B cell (primary cell): ENCODE results near the gene PLGRKT. TPM values are rescaled to one million over a fixed set of nuclear protein-coding genes. Genes with fewer than 3 reads are reported as not detected.

ENCODE experiments used
- ATAC-seq: fragments of 200-7000 bp; cut with Tn5 transposase; one replicate; pipeline ENCODE4 v1.10.0; 2021; ENCODE audit warnings: low read depth, mild to moderate bottlenecking, moderate number of reproducible peaks, moderate library complexity
- CTCF ChIA-PET: fragments of 350-600 bp; sonication (Branson Sonifier 250); formaldehyde crosslinking; loops from one replicate; lab custom pipeline; 2021; ENCODE audit warnings: antibody characterized with exemption, inconsistent platforms; lab: Charles Lee
- POLR2A ChIA-PET: fragments of 350-600 bp; sonication (Branson Sonifier 250); formaldehyde crosslinking; loops from one replicate; lab custom pipeline; 2021; ENCODE audit warnings: antibody characterized with exemption; lab: Charles Lee
- DNase-seq: peaks from one replicate; pipeline ENCODE4 v3.0.0; 2013
- H2AFZ ChIP-seq: 2 replicates; pipeline ENCODE4 v1.6.1; 2012; ENCODE audit warnings: mild to moderate bottlenecking, low read depth, low read length; ENCODE audit not compliant: insufficient read depth, poor library complexity, severe bottlenecking
- H3K27ac ChIP-seq, 2 donors: 1 replicate in 1 of 2; 2 replicates in 1 of 2; pipeline ENCODE4 v1.5.1; 2012 to 2013; ENCODE audit warnings: low read length in 2 of 2, mild to moderate bottlenecking in 2 of 2, moderate library complexity in 1 of 2
- H3K27me3 ChIP-seq, 4 experiments: fragments of 200-600 bp in 1 of 4; sonication (generic) in 1 of 4; replicated peaks in 1 of 4; 1 replicate in 2 of 4; 2 replicates in 2 of 4; pipeline versions ENCODE4 v1.6.1 to v1.7.0; 2013 to 2016; ENCODE audit warnings: low read length in 3 of 4, mild to moderate bottlenecking in 2 of 4, mixed read lengths in 1 of 4, moderate library complexity in 1 of 4; ENCODE audit not compliant: insufficient read depth in 4 of 4, control insufficient read depth in 3 of 4; ENCODE audit errors: control extremely low read depth in 1 of 4
- H3K36me3 ChIP-seq, 2 experiments: replicated peaks in 1 of 2; 1 replicate in 1 of 2; 2 replicates in 1 of 2; pipeline versions ENCODE4 v1.6.1 to v1.7.1; 2013; ENCODE audit warnings: low read length in 1 of 2; ENCODE audit not compliant: insufficient read depth in 2 of 2, control insufficient read depth in 1 of 2; ENCODE audit errors: control extremely low read depth in 1 of 2, extremely low read depth in 1 of 2
- H3K4me1 ChIP-seq, 2 donors: fragments of 200-600 bp in 1 of 2; sonication (generic) in 1 of 2; 1 replicate in 1 of 2; 2 replicates in 1 of 2; pipeline versions ENCODE4 v1.5.1 to v1.6.1; 2013 to 2017; ENCODE audit warnings: low read length in 2 of 2; ENCODE audit not compliant: control insufficient read depth in 2 of 2, insufficient read depth in 2 of 2
- H3K4me2 ChIP-seq: replicated peaks from 2 replicates; pipeline ENCODE3; 2012; ENCODE audit warnings: mild to moderate bottlenecking, low read depth, low read length; ENCODE audit not compliant: poor library complexity, severe bottlenecking
- H3K4me3 ChIP-seq, 5 experiments: fragments of 200-600 bp in 1 of 5; sonication (generic) in 1 of 5; 1 replicate in 3 of 5; 2 replicates in 2 of 5; pipeline versions ENCODE4 v1.5.1 to v1.7.0; 2011 to 2016; ENCODE audit warnings: low read length in 4 of 5, mild to moderate bottlenecking in 4 of 5, low read depth in 2 of 5, control low read depth in 1 of 5, moderate library complexity in 1 of 5; ENCODE audit not compliant: insufficient read depth in 1 of 5; ENCODE audit errors: control extremely low read depth in 1 of 5, extremely low read depth in 1 of 5
- H3K79me2 ChIP-seq: fragments of 200-600 bp; sonication (generic); one replicate; pipeline ENCODE4 v1.6.0; 2016; ENCODE audit warnings: low read length; ENCODE audit not compliant: control insufficient read depth, insufficient read depth
- H3K9ac ChIP-seq: fragments of 200-600 bp; sonication (generic); 2 replicates; pipeline ENCODE4 v1.6.1; 2017; ENCODE audit warnings: mild to moderate bottlenecking, low read length, moderate library complexity
- H3K9me3 ChIP-seq, 3 donors: one replicate each; pipeline versions ENCODE4 v1.6.1 to v1.7.1; 2013; ENCODE audit warnings: low read length in 2 of 3; ENCODE audit not compliant: control insufficient read depth in 2 of 3, insufficient read depth in 1 of 3; ENCODE audit errors: control extremely low read depth in 1 of 3
- H4K20me1 ChIP-seq: 2 replicates; pipeline ENCODE4 v1.6.0; 2012; ENCODE audit warnings: mild to moderate bottlenecking, low read length; ENCODE audit not compliant: insufficient read depth, control insufficient read depth, poor library complexity, severe bottlenecking
- H3K27ac Mint-ChIP-seq: one replicate; pipeline ENCODE4 v1.8.0; 2021; ENCODE audit warnings: mixed read lengths
- H3K27me3 Mint-ChIP-seq: one replicate; pipeline ENCODE4 v1.8.0; 2021; ENCODE audit warnings: mixed read lengths
- H3K4me1 Mint-ChIP-seq: one replicate; pipeline ENCODE4 v1.8.0; 2021; ENCODE audit warnings: mixed read lengths
- H3K4me3 Mint-ChIP-seq: one replicate; pipeline ENCODE4 v1.8.0; 2021; ENCODE audit warnings: mixed read lengths
- H3K9me3 Mint-ChIP-seq: one replicate; pipeline ENCODE4 v1.8.0; 2022; ENCODE audit warnings: mixed read lengths; ENCODE audit not compliant: insufficient read depth
- EZH2 ChIP-seq: IDR thresholded peaks from 2 replicates; pipeline ENCODE4 v1.6.1; 2012; ENCODE audit warnings: borderline replicate concordance, low read depth, mild to moderate bottlenecking, moderate library complexity, low read length; ENCODE audit not compliant: insufficient read depth, poor library complexity, severe bottlenecking
- WGBS: methylation state at CpG from one replicate; pipeline ENCODE4 v1.1.5; 2013; ENCODE audit warnings: missing lambda C conversion rate; ENCODE audit not compliant: insufficient coverage; 5-methylcytosine and 5-hydroxymethylcytosine counted together
- intact Hi-C: fragments of 100-400 bp; cut with micrococcal nuclease; formaldehyde crosslinking; loops from one replicate; pipeline ENCODE4 v1.10.0; 2022
- polyA plus RNA-seq: library from polyadenylated mRNA; depleted of rRNA; stranded (reverse); fragments of >200 nt; gene quantifications from 2 replicates; pipeline ENCODE4 v1.2.3, GENCODE V29; 2012
- total RNA-seq, 2 donors: library from RNA; stranded (reverse); fragments of 120-200 nt in 1 of 2; gene quantifications; 1 replicate in 1 of 2; 2 replicates in 1 of 2; pipeline versions ENCODE4 v1.2.3 to v1.2.4, GENCODE V29; 2013 to 2022
- TF ChIP-seq, protein P1 (sequence below): fragments of 200-600 bp; IDR thresholded peaks from one replicate; pipeline ENCODE4 v1.8.0; 2022; ENCODE audit warnings: antibody characterized with exemption, mild to moderate bottlenecking

Gene PLGRKT
- total and polyA plus RNA-seq, 2 donors (not counting 1 experiment from before 2014, with no cell fraction given) = 8.4 to 11.0 TPM

DNA sequence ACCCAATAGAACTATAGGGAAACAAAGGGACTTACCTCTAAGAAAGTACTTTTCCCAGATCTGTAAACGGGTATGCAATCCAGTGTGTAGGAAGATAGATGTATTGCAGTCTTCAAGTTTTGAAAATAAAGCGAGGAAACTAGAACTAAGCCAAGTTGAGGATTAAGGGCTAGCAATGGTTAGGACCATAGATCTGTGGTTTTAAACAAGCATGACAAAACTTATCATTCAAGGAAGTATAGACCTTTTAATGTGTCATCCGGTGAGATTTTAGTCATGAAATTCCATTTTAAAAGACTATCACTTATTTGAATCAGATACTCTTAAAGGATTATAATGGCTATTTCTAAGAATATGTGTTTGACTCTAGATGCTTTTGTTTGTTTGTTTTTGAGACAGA, 33.1 kb upstream of the PLGRKT start:
- Histone ChIP-seq H3K27ac (no peak overlapping the region), H4K20me1 (no peaks in the 10 kb centered on the region), H3K36me3 (no peaks in the 10 kb centered on the region), H3K4me3 (no peak overlapping the region), H3K9ac (no peak overlapping the region), H3K9me3 (no peaks in the 10 kb centered on the region), H2AFZ (no peak overlapping the region), H3K4me2 (no peak overlapping the region), H3K4me1 (no peaks in the 10 kb centered on the region), H3K79me2 (no peaks in the 10 kb centered on the region), H3K27me3 (no peaks in the 10 kb centered on the region)
- ChIA-PET POLR2A (no interaction called here), CTCF (no interaction called here)
- H3K27me3 Mint-ChIP-seq = no peaks in the 10 kb centered on the region
- intact Hi-C loops = no loop called here
- TF ChIP-seq, protein P1, sequence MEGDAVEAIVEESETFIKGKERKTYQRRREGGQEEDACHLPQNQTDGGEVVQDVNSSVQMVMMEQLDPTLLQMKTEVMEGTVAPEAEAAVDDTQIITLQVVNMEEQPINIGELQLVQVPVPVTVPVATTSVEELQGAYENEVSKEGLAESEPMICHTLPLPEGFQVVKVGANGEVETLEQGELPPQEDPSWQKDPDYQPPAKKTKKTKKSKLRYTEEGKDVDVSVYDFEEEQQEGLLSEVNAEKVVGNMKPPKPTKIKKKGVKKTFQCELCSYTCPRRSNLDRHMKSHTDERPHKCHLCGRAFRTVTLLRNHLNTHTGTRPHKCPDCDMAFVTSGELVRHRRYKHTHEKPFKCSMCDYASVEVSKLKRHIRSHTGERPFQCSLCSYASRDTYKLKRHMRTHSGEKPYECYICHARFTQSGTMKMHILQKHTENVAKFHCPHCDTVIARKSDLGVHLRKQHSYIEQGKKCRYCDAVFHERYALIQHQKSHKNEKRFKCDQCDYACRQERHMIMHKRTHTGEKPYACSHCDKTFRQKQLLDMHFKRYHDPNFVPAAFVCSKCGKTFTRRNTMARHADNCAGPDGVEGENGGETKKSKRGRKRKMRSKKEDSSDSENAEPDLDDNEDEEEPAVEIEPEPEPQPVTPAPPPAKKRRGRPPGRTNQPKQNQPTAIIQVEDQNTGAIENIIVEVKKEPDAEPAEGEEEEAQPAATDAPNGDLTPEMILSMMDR = no peak
- TF ChIP-seq EZH2 = no peak
- no peaks in the 10 kb centered on the region for H3K4me1 Mint-ChIP-seq
- no peak for ATAC-seq
- no peak for DNase-seq
- no peak overlapping the region for H3K27ac Mint-ChIP-seq
- H3K4me3 Mint-ChIP-seq = no peak overlapping the region
- WGBS = 100% methylated on average over 1 of the region's 3 CpGs
- H3K9me3 Mint-ChIP-seq = no peaks in the 10 kb centered on the region

DNA sequence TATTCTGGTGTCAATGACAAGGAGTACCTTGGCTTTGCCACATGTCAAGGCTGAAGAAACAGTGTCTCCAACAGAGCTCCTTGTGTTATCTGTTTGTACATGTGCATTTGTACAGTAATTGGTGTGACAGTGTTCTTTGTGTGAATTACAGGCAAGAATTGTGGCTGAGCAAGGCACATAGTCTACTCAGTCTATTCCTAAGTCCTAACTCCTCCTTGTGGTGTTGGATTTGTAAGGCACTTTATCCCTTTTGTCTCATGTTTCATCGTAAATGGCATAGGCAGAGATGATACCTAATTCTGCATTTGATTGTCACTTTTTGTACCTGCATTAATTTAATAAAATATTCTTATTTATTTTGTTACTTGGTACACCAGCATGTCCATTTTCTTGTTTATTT, 32.4 kb upstream of the PLGRKT start:
- H3K9ac ChIP-seq = no peak overlapping the region
- intact Hi-C loops = no loop called here
- H3K27me3 ChIP-seq = no peaks in the 10 kb centered on the region
- CTCF ChIA-PET = no interaction called here
- no peak for ATAC-seq
- Mint-ChIP-seq H3K27ac (no peak overlapping the region), H3K4me1 (peaks cover 6% of the 10 kb centered on the region), H3K27me3 (no peaks in the 10 kb centered on the region), H3K9me3 (no peaks in the 10 kb centered on the region), H3K4me3 (no peak overlapping the region)
- H3K79me2 ChIP-seq = no peaks in the 10 kb centered on the region
- POLR2A ChIA-PET = no interaction called here
- no peak for TF ChIP-seq EZH2
- TF ChIP-seq, protein P1 = no peak
- no peaks in the 10 kb centered on the region for H4K20me1 ChIP-seq
- H2AFZ ChIP-seq = no peak overlapping the region
- H3K4me2 ChIP-seq = no peak overlapping the region
- H3K4me3 ChIP-seq = no peak overlapping the region
- WGBS = no CpG with 5 or more reads among the region's 1 CpG
- no peaks in the 10 kb centered on the region for H3K4me1 ChIP-seq
- H3K36me3 ChIP-seq = no peaks in the 10 kb centered on the region
- peaks cover 0 to 1% (median 0%) of the 10 kb centered on the region in 3 donors for H3K9me3 ChIP-seq
- no peak overlapping the region for H3K27ac ChIP-seq
- DNase-seq = no peak
